A673 (cell line): ENCODE results near the gene ADAM10. TPM values are rescaled to one million over a fixed set of nuclear protein-coding genes. Genes with fewer than 3 reads are reported as not detected.

Experiments
- Bru-seq: library from RNA; stranded (reverse); fragments of 400-500 nt; gene quantifications from one replicate; lab custom pipeline; 2021; lab: Mats Ljungman, UMichigan
- BruChase-seq, 2 experiments: library from RNA; stranded (reverse); fragments of 400-500 nt; gene quantifications; one replicate each; lab custom pipeline; 2021; lab: Mats Ljungman, UMichigan
- BruUV-seq: library from RNA; stranded (reverse); fragments of 400-500 nt; replicated peaks from 2 replicates; lab custom pipeline; 2021; lab: Mats Ljungman, UMichigan
- CTCF ChIA-PET: fragments of 300-600 bp; sonication (Branson Sonifier 250); formaldehyde crosslinking; loops from one replicate; lab custom pipeline; 2022; ENCODE audit warnings: antibody characterized with exemption; lab: Charles Lee
- POLR2A ChIA-PET: fragments of 300-600 bp; sonication (Branson Sonifier 250); formaldehyde crosslinking; loops from one replicate; lab custom pipeline; 2022; ENCODE audit warnings: antibody characterized with exemption; ENCODE audit not compliant: low non-redundant PET; lab: Charles Lee
- DNase-seq: peaks from one replicate; pipeline ENCODE4 v3.0.0-alpha.2; 2015; ENCODE audit warnings: low spot score
- H3K27ac ChIP-seq: fragments of 200-600 bp; sonication (generic); 2 replicates; pipeline ENCODE4 v1.5.1; 2016; ENCODE audit warnings: mixed run types, low read depth, mild to moderate bottlenecking, mixed read lengths, antibody characterized with exemption, low read length; ENCODE audit not compliant: poor library complexity, severe bottlenecking
- H3K27me3 ChIP-seq: fragments of 200-600 bp; sonication (generic); replicated peaks from 2 replicates; pipeline ENCODE4 v1.6.1; 2017; ENCODE audit warnings: mixed run types, low read depth, mild to moderate bottlenecking, mixed read lengths, antibody characterized with exemption, low read length; ENCODE audit not compliant: insufficient read depth, poor library complexity
- H3K36me3 ChIP-seq: fragments of 200-600 bp; sonication (generic); 2 replicates; pipeline ENCODE4 v1.6.1; 2016; ENCODE audit warnings: mixed run types, mild to moderate bottlenecking, mixed read lengths, antibody characterized with exemption, low read length; ENCODE audit not compliant: insufficient read depth, poor library complexity, severe bottlenecking
- H3K4me1 ChIP-seq: fragments of 200-600 bp; sonication (generic); 2 replicates; pipeline ENCODE4 v1.6.1; 2017; ENCODE audit warnings: mixed run types, mild to moderate bottlenecking, mixed read lengths, antibody characterized with exemption, low read length; ENCODE audit not compliant: insufficient read depth, poor library complexity, severe bottlenecking
- H3K4me3 ChIP-seq: fragments of 200-600 bp; sonication (generic); 2 replicates; pipeline ENCODE4 v1.5.1; 2016; ENCODE audit warnings: low read depth, mixed run types, mild to moderate bottlenecking, mixed read lengths, low read length; ENCODE audit not compliant: poor library complexity, severe bottlenecking
- H3K9me3 ChIP-seq: fragments of 200-600 bp; sonication (generic); 2 replicates; pipeline ENCODE4 v1.6.1; 2016; ENCODE audit warnings: mixed run types, low read depth, mild to moderate bottlenecking, mixed read lengths, antibody characterized with exemption, low read length; ENCODE audit not compliant: poor library complexity, severe bottlenecking
- CTCF ChIP-seq: fragments of 300-800, 200-600 bp; sonication (generic); conservative IDR thresholded peaks from 2 replicates; pipeline ENCODE4 v1.5.1; 2017; ENCODE audit warnings: low read depth, mild to moderate bottlenecking, antibody characterized with exemption, low read length, moderate library complexity, mixed read lengths
- EZH2 ChIP-seq: fragments of 200-600 bp; sonication (generic); IDR thresholded peaks from 2 replicates; pipeline ENCODE4 v1.6.1; 2017; ENCODE audit warnings: borderline replicate concordance, low read depth, mild to moderate bottlenecking, mixed read lengths, antibody characterized with exemption, low read length; ENCODE audit not compliant: poor library complexity, severe bottlenecking
- intact Hi-C: fragments of 100-400 bp; cut with micrococcal nuclease; formaldehyde crosslinking; loops from one replicate; pipeline ENCODE4 v1.10.0; 2022; ENCODE audit not compliant: unreplicated experiment
- long read RNA-seq: library from polyadenylated mRNA; stranded (forward); transcript quantifications from one replicate; pipeline ENCODE4 v2.0.0, GENCODE V29; 2022
- total RNA-seq: library from RNA; stranded (reverse); gene quantifications from 2 replicates; pipeline ENCODE4 v1.2.3, GENCODE V29; 2021

Gene ADAM10, protein sequence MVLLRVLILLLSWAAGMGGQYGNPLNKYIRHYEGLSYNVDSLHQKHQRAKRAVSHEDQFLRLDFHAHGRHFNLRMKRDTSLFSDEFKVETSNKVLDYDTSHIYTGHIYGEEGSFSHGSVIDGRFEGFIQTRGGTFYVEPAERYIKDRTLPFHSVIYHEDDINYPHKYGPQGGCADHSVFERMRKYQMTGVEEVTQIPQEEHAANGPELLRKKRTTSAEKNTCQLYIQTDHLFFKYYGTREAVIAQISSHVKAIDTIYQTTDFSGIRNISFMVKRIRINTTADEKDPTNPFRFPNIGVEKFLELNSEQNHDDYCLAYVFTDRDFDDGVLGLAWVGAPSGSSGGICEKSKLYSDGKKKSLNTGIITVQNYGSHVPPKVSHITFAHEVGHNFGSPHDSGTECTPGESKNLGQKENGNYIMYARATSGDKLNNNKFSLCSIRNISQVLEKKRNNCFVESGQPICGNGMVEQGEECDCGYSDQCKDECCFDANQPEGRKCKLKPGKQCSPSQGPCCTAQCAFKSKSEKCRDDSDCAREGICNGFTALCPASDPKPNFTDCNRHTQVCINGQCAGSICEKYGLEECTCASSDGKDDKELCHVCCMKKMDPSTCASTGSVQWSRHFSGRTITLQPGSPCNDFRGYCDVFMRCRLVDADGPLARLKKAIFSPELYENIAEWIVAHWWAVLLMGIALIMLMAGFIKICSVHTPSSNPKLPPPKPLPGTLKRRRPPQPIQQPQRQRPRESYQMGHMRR
- total RNA-seq (116 and 130 TPM in 2 replicates), Bru-seq, nascent RNA (percentile 90 among the genes with signal in this experiment), BruChase-seq, experiment 1, labeled RNA remaining after a 2-hour chase (percentile 83 among the genes with signal in this experiment), BruChase-seq, experiment 2, labeled RNA remaining after a 6-hour chase (percentile 86 among the genes with signal in this experiment)
- long read RNA-seq, full-length matches to known transcripts, result 174 of 213 reads
- long read RNA-seq, partial matches to known transcripts, result 10 of 213 reads
- long read RNA-seq, other reads (novel, unspliced or antisense), result 29 of 213 reads

- ChIA-PET CTCF (interaction anchor here (0.6 to 1.4 kb wide), 2 partner anchors 21 to 480 kb away, joined by 3 to 14 read pairs; partner anchors contain the start of gene MINDY2), POLR2A (interaction anchor here (0.6 to 1.1 kb wide), 3 partner anchors 21 to 59 kb away, joined by 4 to 8 read pairs (median 7); partner anchors contain the start of gene MINDY2)
- intact Hi-C loops, result loop anchor here (5.0 to 10.0 kb wide), 3 partner anchors 277 to 475 kb away; partner anchors contain the start of gene LIPC
- Histone ChIP-seq H3K9me3 (no peaks in the 10 kb centered on the region), H3K27ac (peak within 1 kb of the TSS; percentile 92), H3K36me3 (no peaks in the 10 kb centered on the region), H3K4me3 (peak within 1 kb of the TSS; percentile 67), H3K27me3 (no peaks in the 10 kb centered on the region), H3K4me1 (peaks cover 14% of the 10 kb centered on the region)
- DNase-seq, result peak; percentile 100
- no TSS peak for BruUV-seq
- TF ChIP-seq EZH2, result no peak
- no peak for TF ChIP-seq CTCF
Observed at GRCh38 chr15:58749532-58750337, at the start of gene ADAM10. Gene ADAM10, minus strand, starts transcription at chr15:58749707. Its CDS starts 173 bp downstream, at chr15:58749534.

GRCh38 chr15:58797505-58797904 lies 48.0 kb upstream of the ADAM10 start:
- Histone ChIP-seq H3K27ac (no peak overlapping the region), H3K27me3 (no peaks in the 10 kb centered on the region), H3K9me3 (no peaks in the 10 kb centered on the region), H3K4me3 (no peak overlapping the region), H3K4me1 (peaks cover 12% of the 10 kb centered on the region), H3K36me3 (no peaks in the 10 kb centered on the region)
- intact Hi-C loops, result no loop called here
- POLR2A ChIA-PET, result no interaction called here
- CTCF ChIA-PET, result no interaction called here
- no TSS peak for BruUV-seq
- DNase-seq, result no peak
- TF ChIP-seq EZH2 (no peak), CTCF (no peak)
